ENCODE measurements around the gene GRIK4. TPM values are rescaled to one million over a fixed set of nuclear protein-coding genes. Genes with fewer than 3 reads are reported as not detected.

Gene GRIK4
- polyA plus RNA-seq, 1 experiment = 0.55 TPM

- POLR2A ChIA-PET = no interaction called here
- H3K27me3 ChIP-seq (ENCODE audit: control insufficient read depth, insufficient read depth, low read length) = peaks cover 6% of the 10 kb centered on the region
- H3K9me3 ChIP-seq (ENCODE audit: control insufficient read depth, insufficient read depth, low read length) = no peaks in the 10 kb centered on the region
- H3K27ac ChIP-seq (ENCODE audit: low read depth, low read length) = no peak overlapping the region
- CTCF ChIA-PET = no interaction called here
- DNase-seq (ENCODE audit: low read depth, low spot score) = no peak
- no peak overlapping the region for H3K4me3 ChIP-seq (ENCODE audit: low read depth, low read length)
- no peak for TF ChIP-seq CTCF (IDR thresholded peaks at IDR 0.05; ENCODE audit: low read depth, low read length)
These were observed 329.1 kb downstream of the GRIK4 start for GRCh38 chr11:120840661-120841060.

GRCh38 chr11:120841074-120841473, 329.5 kb downstream of the GRIK4 start:
- Histone ChIP-seq H3K27me3 (ENCODE audit: control insufficient read depth, insufficient read depth, low read length) (peaks cover 6% of the 10 kb centered on the region), H3K4me3 (ENCODE audit: low read depth, low read length) (no peak overlapping the region), H3K27ac (ENCODE audit: low read depth, low read length) (no peak overlapping the region), H3K9me3 (ENCODE audit: control insufficient read depth, insufficient read depth, low read length) (no peaks in the 10 kb centered on the region)
- ChIA-PET POLR2A (no interaction called here), CTCF (no interaction called here)
- no peak for TF ChIP-seq CTCF (IDR thresholded peaks at IDR 0.05; ENCODE audit: low read depth, low read length)
- no peak for DNase-seq (ENCODE audit: low read depth, low spot score)

GRCh38 chr11:120842195-120842594, 330.6 kb downstream of the GRIK4 start:
- ChIA-PET CTCF (no interaction called here), POLR2A (no interaction called here)
- no peaks in the 10 kb centered on the region for H3K9me3 ChIP-seq (ENCODE audit: control insufficient read depth, insufficient read depth, low read length)

GRCh38 chr11:120853435-120853834, 341.9 kb downstream of the GRIK4 start:
- peaks cover 8% of the 10 kb centered on the region for H3K27me3 ChIP-seq (ENCODE audit: control insufficient read depth, insufficient read depth, low read length)
- no peak for DNase-seq (ENCODE audit: low read depth, low spot score)
- ChIA-PET CTCF (no interaction called here), POLR2A (no interaction called here)
- TF ChIP-seq CTCF (IDR thresholded peaks at IDR 0.05; ENCODE audit: low read depth, low read length) = no peak
- no peak overlapping the region for H3K4me3 ChIP-seq (ENCODE audit: low read depth, low read length)
- no peak overlapping the region for H3K27ac ChIP-seq (ENCODE audit: low read depth, low read length)
- no peaks in the 10 kb centered on the region for H3K9me3 ChIP-seq (ENCODE audit: control insufficient read depth, insufficient read depth, low read length)

More at GRCh38 chr11:120842195-120842594, 330.6 kb downstream of the GRIK4 start:
- Histone ChIP-seq H3K4me3 (ENCODE audit: low read depth, low read length) (no peak overlapping the region), H3K27ac (ENCODE audit: low read depth, low read length) (no peak overlapping the region), H3K27me3 (ENCODE audit: control insufficient read depth, insufficient read depth, low read length) (peaks cover 5% of the 10 kb centered on the region)
- no peak for TF ChIP-seq CTCF (IDR thresholded peaks at IDR 0.05; ENCODE audit: low read depth, low read length)
- DNase-seq (ENCODE audit: low read depth, low spot score) = no peak

GRCh38 chr11:120854988-120855387, 343.4 kb downstream of the GRIK4 start:
- no peak overlapping the region for H3K27ac ChIP-seq (ENCODE audit: low read depth, low read length)
- H3K4me3 ChIP-seq (ENCODE audit: low read depth, low read length) = no peak overlapping the region
- peaks cover 8% of the 10 kb centered on the region for H3K27me3 ChIP-seq (ENCODE audit: control insufficient read depth, insufficient read depth, low read length)
- ChIA-PET POLR2A (no interaction called here), CTCF (no interaction called here)
- no peaks in the 10 kb centered on the region for H3K9me3 ChIP-seq (ENCODE audit: control insufficient read depth, insufficient read depth, low read length)
- no peak for DNase-seq (ENCODE audit: low read depth, low spot score)
- no peak for TF ChIP-seq CTCF (IDR thresholded peaks at IDR 0.05; ENCODE audit: low read depth, low read length)

Measured in AG04450 (cell line).